IPS DF 4.7 (cell line): Measurements from ENCODE around the gene CLDND2.
"Not testable (repeated sequence)": the region's sequence is repeated elsewhere in the genome, so short reads cannot be mapped to it uniquely, and the experiment has no call there.

Experiments
- DNase-seq: peaks from one replicate; pipeline ENCODE4 v3.0.0-alpha.2; 2013; ENCODE audit warnings: low spot score; ENCODE audit errors: extremely low read depth

CLDND2 gene, protein sequence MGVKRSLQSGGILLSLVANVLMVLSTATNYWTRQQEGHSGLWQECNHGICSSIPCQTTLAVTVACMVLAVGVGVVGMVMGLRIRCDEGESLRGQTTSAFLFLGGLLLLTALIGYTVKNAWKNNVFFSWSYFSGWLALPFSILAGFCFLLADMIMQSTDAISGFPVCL

DNA sequence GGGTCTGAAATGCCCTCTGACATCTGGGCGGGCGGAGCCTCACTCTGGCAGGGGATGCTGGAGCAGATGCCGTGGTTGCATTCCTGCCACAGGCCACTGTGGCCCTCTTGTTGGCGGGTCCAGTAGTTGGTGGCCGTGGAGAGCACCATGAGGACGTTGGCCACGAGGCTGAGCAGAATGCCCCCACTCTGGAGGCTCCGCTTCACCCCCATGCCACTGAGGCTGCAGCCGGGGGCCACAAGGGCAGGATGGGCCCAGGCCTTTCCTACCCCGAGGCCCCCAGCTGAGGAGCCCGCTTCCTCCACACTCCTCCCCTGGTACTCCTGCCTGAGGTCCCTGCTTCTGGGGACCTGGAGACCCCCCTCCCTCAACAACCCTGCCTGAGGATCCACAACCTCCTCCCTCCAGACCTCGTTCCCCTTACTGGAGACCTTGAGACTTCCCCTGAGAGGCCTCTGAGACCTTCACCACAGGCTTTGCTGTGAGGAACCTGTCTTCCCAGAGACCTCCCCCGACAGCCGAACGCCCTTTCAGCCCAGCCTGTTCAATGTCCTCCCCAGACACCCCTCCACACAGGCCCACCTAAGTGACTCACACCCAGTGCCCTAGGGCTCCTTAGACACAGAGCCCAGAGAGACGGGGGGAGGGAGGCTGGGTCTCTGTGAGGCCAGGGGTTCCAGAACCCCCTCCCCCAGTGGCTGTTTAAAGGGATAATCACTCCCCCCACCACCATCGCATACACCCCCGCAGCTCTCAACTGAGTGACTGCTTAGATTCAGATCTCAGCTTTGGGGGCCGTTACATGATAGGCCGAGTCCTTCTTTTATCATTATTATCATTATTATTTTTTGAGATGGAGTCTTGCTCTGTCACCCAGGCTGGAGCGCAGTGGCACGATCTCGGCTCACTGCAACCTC is at the start of gene CLDND2:
CLDND2 (minus strand) TSS at position 638 of the 917 bp plus-strand sequence; CDS start at position 212, 426 bp downstream.
- no peak for DNase-seq

DNA sequence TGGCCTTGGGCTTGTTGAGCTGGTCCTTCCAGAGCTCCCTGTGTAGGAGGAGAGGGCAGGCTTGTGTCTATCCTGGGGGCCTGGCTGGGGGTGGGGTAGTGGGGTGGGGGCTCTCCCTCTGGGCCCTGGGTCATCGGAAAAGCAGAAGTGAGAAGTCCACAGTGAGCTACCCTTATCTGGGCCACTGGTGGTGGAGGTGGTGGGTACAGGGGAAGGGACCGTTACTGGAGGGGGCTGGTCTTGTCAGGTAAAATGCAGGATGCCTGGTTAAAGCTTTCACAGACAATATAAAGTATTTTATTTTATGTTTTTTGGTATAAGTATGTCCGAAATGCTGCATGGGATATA is 49.0 kb upstream of the CLDND2 start:
- DNase-seq: no peak

GRCh38 chr19:51417107-51417809 is 48.5 kb upstream of the CLDND2 start, which contains the start of gene SIGLEC10:
Gene SIGLEC10 (minus strand): TSS chr19:51417642. CDS start chr19:51417581, 61 bp downstream.
- DNase-seq: no peak

GRCh38 chr19:51416422-51416821 is 47.6 kb upstream of the CLDND2 start:
- not testable (repeated sequence) for DNase-seq

GRCh38 chr19:51415187-51415586 is 46.4 kb upstream of the CLDND2 start:
- no peak for DNase-seq

DNA sequence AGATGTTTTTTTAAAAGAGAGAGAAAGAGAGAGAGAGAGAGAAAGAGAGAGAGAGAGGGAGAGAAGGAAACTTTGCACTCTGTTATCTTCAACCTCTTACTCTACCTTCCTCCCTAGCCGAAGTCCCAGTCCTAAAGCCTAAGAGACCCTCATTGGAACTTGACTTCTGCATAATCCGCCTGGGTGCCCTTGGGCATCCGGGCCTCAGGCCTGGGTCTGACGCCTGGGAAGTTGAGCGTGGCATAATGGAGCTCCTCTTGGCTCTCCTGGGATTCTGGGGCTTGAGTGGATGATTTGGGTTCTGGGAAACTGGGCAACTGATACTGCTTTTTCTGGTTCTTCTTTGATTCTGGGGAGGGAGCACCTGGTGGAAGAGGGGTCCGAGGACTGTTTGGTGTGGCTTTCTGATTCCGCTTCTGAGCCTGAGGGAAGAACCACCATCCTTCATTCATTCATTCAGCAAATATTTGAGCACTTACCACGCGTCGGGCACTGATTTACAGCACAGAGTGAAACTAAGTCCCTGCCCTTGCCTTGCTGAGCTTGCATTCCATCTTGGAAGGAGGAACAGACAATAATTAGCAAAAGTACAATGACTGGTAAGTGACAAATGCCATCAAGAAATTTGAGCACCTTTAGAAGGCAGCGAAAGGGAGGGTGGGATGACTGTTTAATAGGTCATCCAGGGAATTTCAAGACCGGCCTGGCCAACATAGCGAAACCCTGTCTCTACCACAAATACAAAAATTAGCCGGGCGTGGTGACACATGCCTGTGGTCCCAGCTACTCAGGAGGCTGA is 42.3 kb upstream of the CLDND2 start:
- no peak for DNase-seq

DNA sequence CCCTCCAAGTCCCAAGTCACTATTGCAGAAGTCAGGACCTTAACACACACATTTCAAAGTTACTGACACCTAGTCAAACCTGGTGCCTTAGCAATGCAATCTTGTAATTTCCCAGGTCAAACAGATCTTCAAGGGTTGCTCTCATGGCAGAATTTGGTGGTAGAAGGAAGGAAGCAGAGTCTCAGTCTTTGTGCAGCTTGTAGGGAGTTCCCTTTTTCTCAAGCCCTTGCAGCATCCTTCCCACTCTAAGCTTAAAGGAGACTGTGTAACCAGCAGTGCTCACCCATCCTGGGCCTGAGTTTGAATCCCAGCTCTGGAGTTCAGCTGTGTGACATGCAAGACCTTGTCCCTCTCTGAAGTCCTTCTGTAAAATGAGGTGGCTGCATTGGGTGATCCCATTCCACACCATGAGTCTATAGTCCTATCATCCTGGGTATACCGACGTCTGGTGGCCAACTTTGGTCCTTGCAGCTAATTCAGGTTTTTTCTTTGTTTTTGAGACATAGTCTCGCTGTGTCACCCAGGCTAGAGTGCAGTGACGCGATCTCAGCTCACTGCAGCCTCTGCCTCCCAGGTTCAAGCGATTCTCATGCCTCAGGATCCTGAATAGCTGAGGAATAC is 38.8 kb upstream of the CLDND2 start:
- no peak for DNase-seq

DNA sequence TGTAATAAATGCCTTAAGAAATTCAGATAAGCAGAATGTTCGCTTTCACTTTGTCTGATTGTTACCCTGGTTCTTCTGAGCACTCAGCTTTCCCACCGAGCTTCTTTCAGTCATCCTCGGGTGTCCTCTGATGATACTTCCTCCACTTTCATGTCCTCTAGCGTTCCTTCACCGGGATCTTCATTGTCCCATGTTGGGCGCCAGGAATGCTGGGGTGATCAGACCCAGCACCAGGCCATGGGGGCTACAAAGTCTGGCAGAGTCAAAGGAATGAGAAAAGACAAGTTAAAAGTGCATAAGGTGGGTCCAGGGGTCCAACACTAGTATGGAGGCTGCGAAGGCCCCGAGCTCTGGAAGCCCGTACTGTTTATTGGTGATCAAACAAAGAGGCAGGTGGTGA is 33.3 kb upstream of the CLDND2 start:
- DNase-seq: no peak

- DNase-seq: not testable (repeated sequence)
Measured at GRCh38 chr19:51399936-51400335, 31.1 kb upstream of the CLDND2 start.

- no peak for DNase-seq
Measured at GRCh38 chr19:51399231-51399630, 30.4 kb upstream of the CLDND2 start.

GRCh38 chr19:51398096-51398704 is 29.4 kb upstream of the CLDND2 start:
- DNase-seq: no peak

DNA sequence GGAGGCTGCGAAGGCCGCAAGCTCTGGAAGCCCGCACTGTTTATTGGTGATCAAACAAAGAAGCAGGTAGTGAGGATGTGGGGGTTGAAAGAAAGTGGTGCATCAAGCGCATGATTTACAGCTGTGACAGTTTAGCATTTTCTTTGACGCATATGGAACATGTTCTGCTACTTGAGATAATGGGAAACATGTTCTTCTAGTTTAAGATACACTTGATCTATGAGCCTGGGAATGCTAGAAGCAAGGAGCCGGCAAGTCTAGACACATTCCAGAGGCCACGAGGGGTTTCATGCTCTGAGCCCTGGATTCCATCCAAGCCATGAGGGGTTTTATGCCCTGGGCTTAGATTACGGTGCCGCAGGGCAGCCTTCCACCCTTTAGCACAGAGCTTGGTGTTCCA is 28.6 kb upstream of the CLDND2 start:
- DNase-seq: not testable (repeated sequence)

DNA sequence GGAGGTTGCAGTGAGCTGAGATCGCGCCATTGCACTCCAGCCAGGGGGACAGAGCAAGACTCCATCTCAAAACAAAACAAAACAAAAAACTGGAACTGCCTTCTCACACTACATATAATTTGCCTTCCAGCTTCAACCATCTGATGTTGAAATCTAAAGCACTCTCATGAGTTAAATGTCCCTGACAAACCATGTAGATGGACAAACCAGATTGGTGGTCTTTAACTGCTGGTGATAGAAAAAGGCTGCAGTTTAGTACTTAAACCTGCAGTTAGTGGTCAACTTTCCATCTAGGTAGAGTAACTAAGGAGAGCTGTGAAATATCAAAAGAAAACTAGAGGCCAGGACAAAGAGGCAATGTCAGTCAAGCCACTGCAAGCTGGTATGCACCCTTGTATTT is 27.4 kb upstream of the CLDND2 start:
- no peak for DNase-seq

GRCh38 chr19:51394050-51394836 is 25.4 kb upstream of the CLDND2 start:
- peak; percentile 99 for DNase-seq

DNA sequence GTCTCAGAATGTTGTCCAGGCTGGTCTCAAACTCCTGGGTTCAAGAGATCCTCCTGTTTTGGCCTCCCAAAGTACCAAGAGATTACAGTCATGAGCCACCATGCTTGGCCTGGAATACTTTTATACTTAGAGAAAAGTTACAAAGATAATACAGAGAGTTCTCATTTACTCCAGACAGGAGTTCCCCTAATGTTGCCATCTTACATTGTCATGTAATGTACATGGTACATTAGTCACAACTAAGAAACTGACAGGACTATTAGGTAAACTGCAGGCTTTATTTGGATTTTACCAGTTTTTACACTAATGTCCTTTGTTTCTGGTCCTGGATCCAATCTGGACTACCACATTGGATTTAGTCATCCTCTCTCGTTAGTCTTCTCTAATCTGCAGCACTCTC is 23.9 kb upstream of the CLDND2 start:
- DNase-seq: no peak

DNA sequence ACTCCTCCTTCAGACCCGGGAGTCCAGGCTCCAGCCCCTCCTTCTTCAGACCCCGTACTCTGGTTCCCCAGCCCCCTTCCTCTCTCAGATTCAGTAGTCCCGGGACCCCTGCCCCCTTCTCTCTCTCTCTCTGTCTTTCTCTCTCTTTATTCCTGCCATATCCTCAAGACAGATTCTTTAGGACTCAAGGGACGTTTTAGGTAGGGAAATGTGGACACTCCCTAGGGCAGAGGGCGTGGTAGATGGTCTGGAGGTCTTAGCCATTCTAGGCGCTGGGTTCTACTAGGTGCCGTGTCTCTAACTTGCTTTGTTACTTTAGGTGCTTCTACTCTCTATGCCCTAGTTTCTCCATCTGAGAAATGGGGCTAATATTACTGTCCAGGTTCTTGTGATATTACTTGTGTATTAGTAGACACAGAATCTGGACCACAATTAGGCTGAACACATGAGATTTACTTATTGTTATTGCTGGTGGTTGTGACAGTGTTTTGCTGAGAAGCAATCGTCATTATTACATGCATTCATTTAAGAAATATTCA is 22.3 kb upstream of the CLDND2 start:
- no peak for DNase-seq

GRCh38 chr19:51389143-51389542 is 20.3 kb upstream of the CLDND2 start:
- DNase-seq: no peak

GRCh38 chr19:51387924-51388389 is 19.2 kb upstream of the CLDND2 start, which contains the start of gene LIM2:
Gene LIM2 (minus strand): TSS chr19:51387974. CDS start chr19:51387443, 531 bp downstream.
- no peak for DNase-seq

DNA sequence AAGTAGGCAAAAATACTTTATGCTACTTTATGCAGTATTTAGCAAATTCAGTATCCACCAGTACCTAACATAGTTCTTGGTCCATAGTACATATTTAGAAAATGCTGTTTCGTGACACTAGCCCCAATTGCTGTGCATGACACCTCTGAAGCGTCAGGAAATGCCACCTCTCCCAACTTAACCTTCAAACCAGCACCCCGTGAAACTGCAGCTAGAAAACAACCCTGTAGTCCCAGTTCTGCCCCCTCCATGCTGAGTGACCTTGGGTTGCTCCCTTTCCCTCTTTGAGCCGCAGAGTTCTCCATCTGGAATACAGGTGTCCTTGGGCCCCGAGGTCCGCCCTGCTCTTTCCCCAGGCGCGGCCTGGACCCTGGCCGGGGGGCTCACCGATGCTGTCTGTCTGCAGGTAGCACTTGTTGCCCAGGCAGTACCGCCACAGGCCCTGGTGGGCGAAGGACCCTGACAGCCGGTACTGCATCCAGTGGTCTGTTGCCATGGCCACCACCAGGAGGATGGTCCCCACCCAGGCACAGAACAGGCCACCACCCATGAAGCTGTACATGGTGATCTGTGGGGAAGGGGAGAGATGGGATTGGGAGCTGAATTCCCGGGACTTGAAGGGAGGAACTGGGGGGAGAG is 18.2 kb upstream of the CLDND2 start:
- no peak for DNase-seq
